ENCODE measurements around the gene TMEM250. TPM values are rescaled to one million over a fixed set of nuclear protein-coding genes. Genes with fewer than 3 reads are reported as not detected.
"Not testable (repeated sequence)": the region's sequence is repeated elsewhere in the genome, so short reads cannot be mapped to it uniquely, and the experiment has no call there.

TMEM250 gene
- total RNA-seq, 1 donor from 2014 or later, result 33.6 TPM

GRCh38 chr9:136104916-136105315 lies 13.8 kb downstream of the TMEM250 start:
- no peaks in the 10 kb centered on the region for H3K4me1 Mint-ChIP-seq (ENCODE audit: unreplicated experiment)

GRCh38 chr9:136104488-136104800 lies 14.2 kb downstream of the TMEM250 start:
- TF ChIP-seq, protein P1, sequence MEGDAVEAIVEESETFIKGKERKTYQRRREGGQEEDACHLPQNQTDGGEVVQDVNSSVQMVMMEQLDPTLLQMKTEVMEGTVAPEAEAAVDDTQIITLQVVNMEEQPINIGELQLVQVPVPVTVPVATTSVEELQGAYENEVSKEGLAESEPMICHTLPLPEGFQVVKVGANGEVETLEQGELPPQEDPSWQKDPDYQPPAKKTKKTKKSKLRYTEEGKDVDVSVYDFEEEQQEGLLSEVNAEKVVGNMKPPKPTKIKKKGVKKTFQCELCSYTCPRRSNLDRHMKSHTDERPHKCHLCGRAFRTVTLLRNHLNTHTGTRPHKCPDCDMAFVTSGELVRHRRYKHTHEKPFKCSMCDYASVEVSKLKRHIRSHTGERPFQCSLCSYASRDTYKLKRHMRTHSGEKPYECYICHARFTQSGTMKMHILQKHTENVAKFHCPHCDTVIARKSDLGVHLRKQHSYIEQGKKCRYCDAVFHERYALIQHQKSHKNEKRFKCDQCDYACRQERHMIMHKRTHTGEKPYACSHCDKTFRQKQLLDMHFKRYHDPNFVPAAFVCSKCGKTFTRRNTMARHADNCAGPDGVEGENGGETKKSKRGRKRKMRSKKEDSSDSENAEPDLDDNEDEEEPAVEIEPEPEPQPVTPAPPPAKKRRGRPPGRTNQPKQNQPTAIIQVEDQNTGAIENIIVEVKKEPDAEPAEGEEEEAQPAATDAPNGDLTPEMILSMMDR (IDR thresholded peaks at IDR 0.05; ENCODE audit: unreplicated experiment), result no peak
- Mint-ChIP-seq H3K36me3 (ENCODE audit: low read depth, unreplicated experiment) (no peaks in the 10 kb centered on the region), H3K27ac (ENCODE audit: unreplicated experiment) (no peak overlapping the region), H3K4me3 (ENCODE audit: unreplicated experiment) (no peak overlapping the region), H3K4me1 (ENCODE audit: unreplicated experiment) (no peaks in the 10 kb centered on the region), H3K9me3 (ENCODE audit: unreplicated experiment) (no peaks in the 10 kb centered on the region), H3K27me3 (ENCODE audit: unreplicated experiment) (peaks cover 12% of the 10 kb centered on the region)
- DNase-seq (ENCODE audit: low spot score), result no peak

More at GRCh38 chr9:136104916-136105315, 13.8 kb downstream of the TMEM250 start:
- Mint-ChIP-seq H3K9me3 (ENCODE audit: unreplicated experiment) (no peaks in the 10 kb centered on the region), H3K36me3 (ENCODE audit: low read depth, unreplicated experiment) (no peaks in the 10 kb centered on the region), H3K27ac (ENCODE audit: unreplicated experiment) (no peak overlapping the region), H3K27me3 (ENCODE audit: unreplicated experiment) (peaks cover 11% of the 10 kb centered on the region), H3K4me3 (ENCODE audit: unreplicated experiment) (no peak overlapping the region)
- TF ChIP-seq, protein P1 (IDR thresholded peaks at IDR 0.05; ENCODE audit: unreplicated experiment), result no peak
- DNase-seq (ENCODE audit: low spot score), result no peak

DNA sequence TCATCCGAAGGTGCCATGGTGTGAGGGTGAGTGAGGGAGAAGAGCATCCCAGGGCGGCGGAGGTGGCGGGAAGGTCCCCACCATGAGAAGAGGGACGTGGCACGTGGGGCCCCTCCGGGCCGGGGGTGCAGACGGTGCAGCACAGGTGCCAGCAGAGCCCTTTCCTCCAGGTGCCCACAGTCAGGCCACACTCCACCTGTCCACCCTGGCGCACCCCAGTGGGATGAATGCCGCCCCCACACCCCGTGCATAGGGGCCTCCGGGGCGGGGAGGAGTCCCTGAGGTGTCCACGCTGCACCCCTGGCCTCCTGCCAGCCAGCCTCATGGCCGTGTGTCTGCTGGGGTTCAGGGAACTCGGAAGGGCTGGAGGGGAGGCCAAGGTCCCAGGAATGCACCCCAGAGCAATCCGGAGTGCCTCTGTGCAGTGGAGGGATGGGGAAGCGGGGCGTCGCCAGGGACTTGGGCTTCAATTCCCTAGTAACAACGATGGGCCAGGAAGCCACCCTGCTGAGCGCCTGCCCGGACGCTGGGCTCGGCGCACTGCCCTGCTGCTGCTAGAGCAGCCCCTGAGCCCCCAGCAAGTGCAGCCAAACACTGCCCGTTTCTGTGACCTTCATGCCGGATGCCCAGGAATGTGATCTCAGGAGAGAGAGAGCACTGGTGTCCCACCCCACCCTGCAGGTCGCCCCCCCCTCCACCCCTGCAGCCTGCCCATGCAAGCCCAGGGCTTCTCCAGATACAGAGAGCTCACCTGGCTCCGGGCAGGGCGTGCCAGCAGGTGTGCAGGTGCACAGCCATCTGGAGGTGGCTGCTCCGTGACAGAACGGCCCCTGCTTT lies 14.8 kb downstream of the TMEM250 start:
- peaks cover 12% of the 10 kb centered on the region for H3K27me3 Mint-ChIP-seq (ENCODE audit: unreplicated experiment)
- TF ChIP-seq, protein P1 (IDR thresholded peaks at IDR 0.05; ENCODE audit: unreplicated experiment), result no peak
- no peak overlapping the region for H3K4me3 Mint-ChIP-seq (ENCODE audit: unreplicated experiment)
- H3K9me3 Mint-ChIP-seq (ENCODE audit: unreplicated experiment), result no peaks in the 10 kb centered on the region
- no peak for DNase-seq (ENCODE audit: low spot score)
- no peaks in the 10 kb centered on the region for H3K36me3 Mint-ChIP-seq (ENCODE audit: low read depth, unreplicated experiment)
- no peak overlapping the region for H3K27ac Mint-ChIP-seq (ENCODE audit: unreplicated experiment)
- peaks cover 2% of the 10 kb centered on the region for H3K4me1 Mint-ChIP-seq (ENCODE audit: unreplicated experiment)

DNA sequence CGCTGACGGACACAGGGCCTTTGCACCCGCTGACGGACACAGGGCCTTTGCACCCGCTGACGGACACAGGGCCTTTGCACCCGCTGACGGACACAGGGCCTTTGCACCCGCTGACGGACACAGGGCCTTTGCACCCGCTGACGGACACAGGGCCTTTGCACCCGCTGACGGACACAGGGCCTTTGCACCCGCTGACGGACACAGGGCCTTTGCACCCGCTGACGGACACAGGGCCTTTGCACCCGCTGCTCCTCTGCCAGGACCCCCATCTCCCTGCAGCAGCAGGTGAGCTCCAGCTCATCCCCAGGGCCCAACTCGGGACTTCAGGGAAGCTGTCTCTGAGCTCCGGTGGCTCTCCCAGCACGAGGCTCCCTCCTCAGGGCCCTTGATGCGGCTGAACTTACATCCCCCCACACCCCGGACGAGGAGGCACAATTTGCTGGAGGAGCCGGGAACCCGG lies 17.0 kb downstream of the TMEM250 start:
- H3K27me3 Mint-ChIP-seq (ENCODE audit: unreplicated experiment); DNase-seq (ENCODE audit: low spot score); H3K4me1 Mint-ChIP-seq (ENCODE audit: unreplicated experiment); H3K9me3 Mint-ChIP-seq (ENCODE audit: unreplicated experiment); H3K36me3 Mint-ChIP-seq (ENCODE audit: low read depth, unreplicated experiment); H3K27ac Mint-ChIP-seq (ENCODE audit: unreplicated experiment); H3K4me3 Mint-ChIP-seq (ENCODE audit: unreplicated experiment): not testable (repeated sequence)

DNA sequence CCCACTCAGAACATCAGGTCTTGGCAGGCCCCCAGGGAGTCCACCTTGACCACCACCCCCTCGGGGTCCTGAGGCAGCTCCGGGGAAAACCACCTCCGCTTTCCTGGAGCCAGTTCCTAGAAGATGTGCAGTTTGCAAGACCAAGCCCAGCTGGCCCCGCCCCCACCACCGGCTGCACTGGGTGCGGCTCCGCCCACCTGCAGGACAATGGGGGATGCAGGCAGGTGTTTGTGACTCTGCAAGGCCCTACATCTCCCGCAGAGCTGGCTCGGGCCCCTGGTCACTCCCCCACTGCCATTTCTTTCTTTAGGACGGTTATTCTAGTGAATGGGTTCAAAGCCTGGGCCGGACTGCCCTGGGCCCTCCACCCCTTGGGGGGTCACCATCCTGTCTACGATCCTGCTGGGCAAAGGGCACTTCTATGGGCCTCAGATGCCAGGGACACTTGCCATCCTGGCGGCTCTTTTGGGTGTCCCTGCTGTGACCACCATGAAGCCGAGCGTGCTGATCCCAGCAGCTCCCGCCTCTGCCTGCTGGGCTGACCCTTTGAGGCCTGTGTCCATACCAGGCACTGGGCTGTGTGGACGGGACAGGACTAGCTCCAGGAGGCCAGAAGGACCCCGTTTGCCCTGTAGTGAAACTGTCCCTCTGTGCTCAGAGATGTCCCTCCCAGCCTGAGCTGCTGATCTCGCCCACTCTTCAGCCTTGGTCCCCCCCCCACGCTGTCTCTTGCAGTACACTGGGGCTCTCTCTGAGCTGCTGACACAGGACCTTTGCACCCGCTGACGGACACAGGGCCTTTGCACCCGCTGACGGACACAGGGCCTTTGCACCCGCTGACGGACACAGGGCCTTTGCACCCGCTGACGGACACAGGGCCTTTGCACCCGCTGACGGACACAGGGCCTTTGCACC lies 17.7 kb downstream of the TMEM250 start:
- TF ChIP-seq, protein P1 (IDR thresholded peaks at IDR 0.05; ENCODE audit: unreplicated experiment), result no peak
- Mint-ChIP-seq H3K9me3 (ENCODE audit: unreplicated experiment) (no peaks in the 10 kb centered on the region), H3K27ac (ENCODE audit: unreplicated experiment) (no peak overlapping the region), H3K36me3 (ENCODE audit: low read depth, unreplicated experiment) (no peaks in the 10 kb centered on the region), H3K4me3 (ENCODE audit: unreplicated experiment) (no peak overlapping the region), H3K27me3 (ENCODE audit: unreplicated experiment) (peaks cover 4% of the 10 kb centered on the region), H3K4me1 (ENCODE audit: unreplicated experiment) (peaks cover 3% of the 10 kb centered on the region)
- no peak for DNase-seq (ENCODE audit: low spot score)
